Osteoblast (primary cell): Measurements from ENCODE around the gene DIP2A. TPM values are rescaled to one million over a fixed set of nuclear protein-coding genes. Genes with fewer than 3 reads are reported as not detected.

Source experiments
- DNase-seq: peaks from one replicate; pipeline ENCODE4 v3.0.0; 2011; ENCODE audit warnings: low spot score, mixed read lengths; ENCODE audit not compliant: insufficient read length; ENCODE audit errors: missing footprints
- H2AFZ ChIP-seq: 2 replicates; pipeline ENCODE4 v1.6.0; 2011; ENCODE audit warnings: mild to moderate bottlenecking, low read length
- H3K27ac ChIP-seq: 2 replicates; pipeline ENCODE4 v1.5.1; 2011; ENCODE audit warnings: mild to moderate bottlenecking, low read depth, low read length, moderate library complexity
- H3K27me3 ChIP-seq: 2 replicates; pipeline ENCODE4 v1.6.0; 2012; ENCODE audit warnings: mild to moderate bottlenecking, control low read depth, inconsistent platforms, low read length, moderate library complexity; ENCODE audit not compliant: insufficient read depth
- H3K36me3 ChIP-seq: 2 replicates; pipeline ENCODE4 v1.5.1; 2011; ENCODE audit warnings: mild to moderate bottlenecking, low read length, control low read depth, moderate library complexity; ENCODE audit not compliant: insufficient read depth
- H3K4me1 ChIP-seq: 2 replicates; pipeline ENCODE4 v1.5.1; 2011; ENCODE audit warnings: mild to moderate bottlenecking, low read length, control low read depth, moderate library complexity; ENCODE audit not compliant: insufficient read depth
- H3K4me2 ChIP-seq: 2 replicates; pipeline ENCODE4 v1.6.0; 2011; ENCODE audit warnings: mild to moderate bottlenecking, low read length; ENCODE audit not compliant: insufficient read depth
- H3K4me3 ChIP-seq: fragments of 200-600 bp; sonication (generic); 3 replicates; pipeline ENCODE4 v1.5.1; 2012; ENCODE audit warnings: mild to moderate bottlenecking, low read length, inconsistent platforms; ENCODE audit not compliant: insufficient read depth
- H3K79me2 ChIP-seq: 2 replicates; pipeline ENCODE4 v1.6.0; 2012; ENCODE audit warnings: mild to moderate bottlenecking, low read length, control low read depth, inconsistent platforms; ENCODE audit not compliant: insufficient read depth
- H3K9me3 ChIP-seq: 2 replicates; pipeline ENCODE4 v1.5.1; 2011; ENCODE audit warnings: low read depth, low read length, control low read depth
- H4K20me1 ChIP-seq: 2 replicates; pipeline ENCODE4 v1.6.0; 2012; ENCODE audit warnings: mild to moderate bottlenecking, low read length, control low read depth; ENCODE audit not compliant: insufficient read depth
- CTCF ChIP-seq: IDR thresholded peaks from 2 replicates; pipeline ENCODE4 v1.5.1; 2011; ENCODE audit warnings: mild to moderate bottlenecking, low read depth, low read length, moderate library complexity; ENCODE audit errors: extremely low read depth
- total RNA-seq: library from RNA; depleted of rRNA; stranded (reverse); fragments of >200 nt; gene quantifications from 2 replicates; pipeline ENCODE4 v1.2.3, GENCODE V29; 2012

The DIP2A gene
- total RNA-seq, 1 donor: 22.8 TPM

GRCh38 chr21:46456750-46457149, 1.9 kb upstream of the DIP2A start:
- H3K27ac ChIP-seq: no peak overlapping the region
- no peak overlapping the region for H3K4me3 ChIP-seq
- no peak for TF ChIP-seq CTCF
- H3K36me3 ChIP-seq: no peaks in the 10 kb centered on the region
- peaks cover 36% of the 10 kb centered on the region for H3K4me1 ChIP-seq
- peaks cover 63% of the 10 kb centered on the region for H3K79me2 ChIP-seq
- H4K20me1 ChIP-seq: peaks cover 3% of the 10 kb centered on the region
- no peak for DNase-seq
- H3K9me3 ChIP-seq: no peaks in the 10 kb centered on the region
- no peak overlapping the region for H3K4me2 ChIP-seq
- H2AFZ ChIP-seq: no peak overlapping the region
- no peaks in the 10 kb centered on the region for H3K27me3 ChIP-seq

GRCh38 chr21:46457801-46458314, 833 bp upstream of the DIP2A start:
- Histone ChIP-seq H3K27me3 (no peaks in the 10 kb centered on the region), H3K4me1 (peaks cover 36% of the 10 kb centered on the region), H3K9me3 (no peaks in the 10 kb centered on the region), H3K36me3 (no peaks in the 10 kb centered on the region), H3K4me3 (peak overlapping the region; percentile 84), H3K27ac (peak overlapping the region; percentile 76), H4K20me1 (peaks cover 6% of the 10 kb centered on the region), H3K4me2 (peak overlapping the region; percentile 96), H2AFZ (peak overlapping the region; percentile 82), H3K79me2 (peaks cover 68% of the 10 kb centered on the region)
- no peak for DNase-seq
- no peak for TF ChIP-seq CTCF

GRCh38 chr21:46459024-46459355, 299 bp downstream of the DIP2A start:
- no peaks in the 10 kb centered on the region for H3K9me3 ChIP-seq

More at GRCh38 chr21:46459024-46459355, 299 bp downstream of the DIP2A start:
- Histone ChIP-seq H3K4me2 (peak overlapping the region; percentile 90), H2AFZ (peak overlapping the region; percentile 71), H4K20me1 (peaks cover 6% of the 10 kb centered on the region), H3K4me1 (peaks cover 35% of the 10 kb centered on the region), H3K27me3 (no peaks in the 10 kb centered on the region), H3K4me3 (peak overlapping the region; percentile 84), H3K36me3 (no peaks in the 10 kb centered on the region), H3K27ac (peak overlapping the region; percentile 32), H3K79me2 (peaks cover 72% of the 10 kb centered on the region)
- no peak for DNase-seq
- TF ChIP-seq CTCF: no peak
